HG03565 (cell line): ENCODE results near the gene LCA5.
"Not testable (repeated sequence)": the region's sequence is repeated elsewhere in the genome, so short reads cannot be mapped to it uniquely, and the experiment has no call there.

ENCODE experiments used
- ATAC-seq: cut with Tn5 transposase; IDR thresholded peaks from one replicate; pipeline ENCODE4 v1.9.1; 2021; ENCODE audit warnings: mild to moderate bottlenecking, moderate library complexity; ENCODE audit not compliant: unreplicated experiment

The LCA5 gene

DNA sequence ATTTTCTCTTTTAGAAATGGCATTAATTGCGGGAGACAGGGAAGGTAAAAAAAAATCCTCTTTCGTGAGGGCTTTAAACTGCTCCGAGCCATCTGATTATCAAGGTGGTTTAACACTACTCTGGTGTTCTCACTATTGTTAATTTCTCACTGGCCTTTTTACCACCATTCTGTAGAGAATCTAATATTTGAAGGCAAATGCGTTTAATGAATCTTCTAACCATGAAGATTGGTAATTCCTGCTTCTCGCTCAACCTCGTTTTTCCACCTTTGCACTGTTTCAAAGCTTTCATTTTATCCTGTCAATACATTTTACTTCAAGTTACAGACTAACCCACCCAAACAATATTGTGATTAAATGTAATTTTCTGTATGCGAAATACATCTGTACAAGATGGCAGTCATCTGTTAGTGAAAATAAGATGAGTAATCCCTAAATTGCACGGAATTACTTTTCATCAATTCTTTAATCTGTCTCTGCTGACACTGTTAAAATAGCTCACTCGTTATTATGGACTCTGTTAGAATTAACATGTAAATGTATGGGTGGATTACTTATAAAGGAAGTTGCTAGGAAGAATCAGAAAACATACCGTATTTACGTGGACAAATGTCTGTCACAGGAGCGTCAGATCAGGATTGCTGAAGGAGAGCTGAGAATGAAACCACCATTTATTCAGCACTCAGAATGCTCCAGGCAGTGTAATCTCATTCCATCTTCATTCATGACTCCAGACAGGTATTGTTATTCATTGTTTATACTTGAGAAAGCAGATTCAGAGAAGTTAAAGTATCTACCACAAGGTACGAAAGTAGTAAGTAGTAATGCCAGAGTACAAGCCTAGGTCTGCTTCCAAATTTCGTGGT is 1.1 kb upstream of the LCA5 start:
- ATAC-seq = no peak

DNA sequence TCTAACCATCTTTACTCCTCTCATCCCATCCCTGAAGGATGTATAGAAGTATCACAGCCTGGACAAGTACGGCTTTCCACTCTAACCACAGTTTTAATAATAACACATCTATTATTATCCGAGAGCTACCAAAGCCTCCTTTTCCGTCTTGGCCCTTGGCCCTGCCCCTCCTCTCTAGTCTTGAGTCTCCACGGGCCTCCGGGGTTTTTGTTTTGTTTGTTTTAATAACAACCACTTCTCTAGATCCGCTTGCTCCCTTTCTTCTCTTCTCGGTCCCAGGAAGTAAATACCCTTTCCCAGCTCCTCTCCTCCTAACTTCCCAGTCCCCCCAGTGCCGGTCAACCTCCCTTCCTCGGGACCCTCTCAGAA is 661 bp downstream of the LCA5 start:
- ATAC-seq = no peak

DNA sequence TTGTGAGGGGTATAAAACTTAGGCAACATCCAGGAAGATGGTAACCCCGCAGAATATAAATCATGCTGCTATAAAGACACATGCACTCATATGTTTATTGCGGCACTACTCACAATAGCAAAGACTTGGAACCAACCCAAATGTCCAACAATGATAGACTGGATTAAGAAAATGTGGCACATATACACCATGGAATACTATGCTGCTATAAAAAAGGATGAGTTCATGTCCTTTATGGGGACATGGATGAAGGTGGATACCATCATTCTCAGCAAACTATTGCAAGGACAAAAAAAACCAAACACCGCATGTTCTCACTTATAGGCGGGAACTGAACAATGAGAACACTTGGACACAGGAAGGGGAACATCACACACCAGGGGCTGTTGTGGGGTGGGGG is 7.7 kb downstream of the LCA5 start:
- not testable (repeated sequence) for ATAC-seq

DNA sequence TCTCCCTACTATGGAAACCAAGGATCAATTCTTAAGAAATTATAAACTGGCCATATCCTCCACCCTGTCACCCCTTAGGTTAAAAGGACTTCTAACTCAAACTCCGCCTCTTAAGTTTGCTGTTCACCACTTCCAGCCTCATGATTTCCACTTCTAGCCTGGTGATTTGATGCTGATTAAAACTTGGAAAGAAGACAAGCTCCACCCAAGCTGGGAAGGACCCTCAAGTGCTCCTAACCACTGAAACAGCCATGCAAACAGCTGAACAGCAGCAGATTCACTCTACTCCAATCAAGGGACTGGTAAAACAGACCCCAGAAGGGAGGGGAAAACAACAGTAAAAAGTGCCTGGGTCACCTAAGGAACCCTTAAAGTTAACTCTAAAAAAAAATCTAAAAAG is 10.3 kb downstream of the LCA5 start:
- ATAC-seq = no peak

DNA sequence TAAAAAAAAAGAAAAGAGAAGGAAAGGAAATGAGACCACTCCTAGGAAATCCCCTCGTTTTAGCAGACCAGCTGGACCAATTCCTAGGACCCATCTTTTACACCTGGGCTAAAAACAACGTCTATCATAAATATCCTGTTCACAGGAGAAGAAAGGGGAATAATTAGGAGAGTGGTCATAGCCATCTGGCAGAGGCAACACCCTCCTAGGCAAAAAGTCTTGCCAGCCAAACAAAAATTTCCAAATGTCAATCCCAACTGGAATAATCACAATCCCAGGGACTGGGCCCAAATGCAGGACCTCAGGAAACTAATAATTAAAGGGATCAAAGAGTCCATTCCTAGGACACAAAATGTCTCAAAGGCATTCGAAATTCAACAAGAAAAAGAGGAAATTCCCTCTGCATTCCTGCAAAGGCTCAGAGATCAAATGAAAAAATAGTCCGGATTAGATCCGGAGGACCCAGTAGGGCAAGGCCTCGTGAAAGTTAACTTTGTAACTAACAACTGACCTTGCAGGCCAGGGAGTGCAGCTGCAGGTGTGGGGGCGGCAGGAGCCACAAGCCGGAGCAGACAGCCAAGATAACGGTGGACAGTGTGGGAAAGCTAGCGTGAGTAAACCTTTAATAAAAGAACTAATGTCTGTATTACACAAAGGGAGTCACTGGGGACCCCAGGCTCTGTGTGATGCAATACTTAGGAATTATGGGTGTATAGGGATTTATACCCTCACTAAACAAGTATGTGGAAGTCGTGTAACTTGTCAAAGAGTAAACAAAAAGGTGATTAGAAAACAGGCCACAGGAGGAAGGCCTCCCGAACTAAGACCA is 11.7 kb downstream of the LCA5 start:
- ATAC-seq = no peak

DNA sequence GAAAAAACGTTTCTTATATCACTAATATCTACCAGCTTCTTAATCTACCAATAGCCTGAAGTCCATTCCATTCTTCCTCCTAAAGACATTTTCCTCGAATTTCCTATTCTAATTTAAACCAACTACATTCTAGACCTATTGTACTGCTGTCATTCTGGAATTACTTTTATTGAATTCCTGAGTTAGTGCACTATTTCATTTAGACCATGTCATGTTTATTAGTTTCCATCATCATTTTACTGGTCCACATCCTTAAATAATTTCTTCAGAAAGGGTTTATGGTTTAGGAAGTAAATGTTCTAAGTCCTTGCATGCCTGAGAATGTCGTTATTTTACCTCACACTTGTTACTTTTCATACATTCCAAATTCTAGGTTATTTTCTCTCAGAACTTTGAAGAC is 13.2 kb downstream of the LCA5 start:
- no peak for ATAC-seq

DNA sequence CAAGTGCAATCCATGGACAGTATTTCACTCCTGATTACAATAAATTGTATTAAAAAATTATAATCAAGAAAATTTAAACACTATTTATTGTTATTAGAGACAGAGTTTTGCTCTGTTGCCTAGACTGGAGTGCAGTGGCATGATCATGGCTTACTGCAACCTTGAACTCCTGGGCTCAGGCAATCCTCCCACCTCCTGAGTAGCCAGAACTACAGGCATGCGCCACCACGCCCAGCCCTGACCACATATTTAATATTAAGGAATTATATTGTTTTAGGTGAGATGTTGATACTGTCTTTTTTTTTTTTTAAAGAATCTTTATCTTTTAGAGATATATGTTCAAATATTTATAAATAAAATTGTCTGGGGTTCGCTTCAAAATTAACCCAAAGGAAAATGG is 14.6 kb downstream of the LCA5 start:
- ATAC-seq = no peak

DNA sequence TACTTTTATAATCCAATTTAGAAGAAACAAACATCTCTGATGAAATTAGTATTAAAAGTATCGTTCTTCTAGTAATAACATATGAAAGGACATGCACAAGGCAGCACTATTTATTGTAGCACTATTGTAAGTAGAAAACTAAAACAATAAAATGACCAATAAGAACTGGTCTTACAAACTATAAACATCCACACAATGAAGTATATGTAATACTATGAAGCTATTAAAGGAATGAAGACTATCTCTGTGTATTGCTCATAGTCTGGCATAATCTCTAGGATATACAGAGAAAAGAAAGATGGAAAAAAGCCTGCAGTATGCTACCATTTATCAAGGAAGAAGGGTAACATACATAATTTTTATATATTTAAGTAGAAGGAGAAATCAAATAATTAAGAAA is 16.7 kb downstream of the LCA5 start:
- no peak for ATAC-seq

DNA sequence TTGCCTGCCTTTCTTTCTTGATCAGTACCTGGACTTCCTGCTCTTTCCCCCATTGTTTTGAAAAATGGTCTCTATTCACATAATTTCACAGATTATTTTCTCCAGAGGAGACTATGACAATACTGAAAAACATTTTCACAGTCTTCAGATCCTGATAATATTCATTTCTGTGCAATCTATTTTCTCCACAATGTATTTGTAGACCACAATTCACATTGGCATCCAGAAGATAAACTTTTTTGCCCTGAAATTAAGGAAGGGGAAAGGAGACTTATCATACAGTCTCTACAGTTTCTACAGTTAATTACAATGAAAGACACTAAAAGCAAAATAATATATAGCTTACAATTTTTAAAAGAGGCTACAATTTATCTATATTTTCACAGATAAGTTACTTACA is 18.4 kb downstream of the LCA5 start:
- ATAC-seq = no peak

DNA sequence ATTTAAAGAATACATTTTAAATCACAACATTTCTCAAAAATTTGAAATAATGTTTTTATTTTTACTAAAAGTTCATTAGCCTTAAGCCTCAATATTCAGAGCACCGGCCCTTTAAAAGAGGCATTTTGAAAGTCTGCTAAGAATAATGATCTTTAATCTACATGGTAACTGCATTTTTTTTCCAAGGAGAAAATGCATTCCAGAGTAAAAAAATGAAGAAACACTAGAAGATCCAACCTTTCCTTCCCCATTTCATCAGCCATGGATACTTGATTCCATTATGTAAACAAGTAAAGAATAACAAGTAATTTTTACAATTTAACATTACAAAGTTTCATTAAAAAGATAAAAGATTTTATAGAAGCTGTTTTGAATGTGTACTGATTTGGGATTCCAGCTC is 21.8 kb downstream of the LCA5 start:
- no peak for ATAC-seq

DNA sequence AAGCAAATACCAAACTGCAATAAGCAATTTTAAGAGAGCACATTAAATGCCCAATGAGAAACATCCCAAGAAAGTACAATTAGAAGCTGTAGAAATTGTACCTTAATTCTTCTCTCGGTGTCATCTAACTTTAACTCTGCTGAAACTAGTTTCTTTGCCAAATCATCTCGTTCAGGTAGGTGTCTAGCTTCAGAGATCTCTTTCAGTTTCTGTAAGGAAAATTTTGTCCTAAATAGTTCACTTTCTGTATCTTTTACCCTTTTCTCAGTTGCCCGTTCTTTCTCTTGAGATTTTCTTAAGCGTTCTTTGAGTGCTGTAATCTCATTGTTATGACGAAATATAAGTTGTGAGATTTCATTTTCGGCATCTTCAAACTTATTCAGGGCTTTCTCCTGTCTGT is 24.1 kb downstream of the LCA5 start:
- no peak for ATAC-seq

DNA sequence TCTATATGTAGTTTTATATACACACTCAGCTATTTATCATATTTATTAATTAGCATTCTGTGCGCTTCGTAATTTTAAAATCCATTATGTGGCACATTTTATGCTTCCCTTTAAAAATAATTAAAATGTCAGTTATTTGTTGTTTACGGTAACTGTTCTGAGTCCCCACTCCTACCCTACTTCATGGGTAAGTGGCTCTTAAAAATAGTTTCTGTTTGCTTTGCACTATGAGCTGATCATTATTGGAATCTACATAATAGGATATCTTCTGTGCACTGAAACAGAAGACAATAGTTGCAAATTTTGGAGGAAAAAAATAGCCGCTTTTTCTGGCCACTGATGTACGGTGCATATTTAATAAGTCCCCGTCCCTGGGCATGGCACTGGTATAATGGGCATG is 25.2 kb downstream of the LCA5 start:
- no peak for ATAC-seq

DNA sequence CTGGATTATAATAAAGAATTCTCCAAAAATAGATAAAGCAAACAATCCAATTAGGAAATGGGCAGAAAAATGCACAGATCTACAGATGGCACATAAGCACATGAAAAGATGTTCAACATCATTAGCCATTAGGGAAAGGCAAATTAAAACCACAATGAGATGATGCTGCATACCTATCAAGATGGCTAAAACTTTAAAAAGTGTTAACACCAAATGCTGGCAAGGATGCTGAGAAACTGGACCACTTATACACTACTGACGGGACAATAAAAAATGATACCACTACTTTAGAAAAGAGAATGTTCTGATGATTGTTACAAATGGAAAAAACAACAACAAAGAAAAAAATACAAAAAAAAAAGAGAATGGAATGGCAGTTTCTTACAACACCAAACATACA is 26.5 kb downstream of the LCA5 start:
- ATAC-seq = no peak

DNA sequence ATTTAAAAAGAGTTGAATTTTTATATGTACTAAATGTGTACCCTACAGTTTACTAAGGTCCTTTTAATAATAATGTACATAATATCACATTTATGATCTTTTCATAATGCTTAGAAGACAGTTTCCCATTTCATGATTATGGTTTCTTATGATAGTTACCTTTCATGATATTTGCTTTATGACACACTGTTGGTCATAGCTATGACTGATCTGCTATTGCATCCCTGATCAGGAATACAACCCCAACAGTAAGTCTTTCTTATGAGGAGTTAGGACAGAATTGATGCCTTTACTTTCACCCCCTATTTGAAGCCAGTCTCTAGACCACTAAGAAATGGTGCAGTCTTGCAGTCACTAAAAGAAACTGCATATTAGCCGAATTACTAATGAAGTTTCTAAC is 31.0 kb downstream of the LCA5 start:
- no peak for ATAC-seq

DNA sequence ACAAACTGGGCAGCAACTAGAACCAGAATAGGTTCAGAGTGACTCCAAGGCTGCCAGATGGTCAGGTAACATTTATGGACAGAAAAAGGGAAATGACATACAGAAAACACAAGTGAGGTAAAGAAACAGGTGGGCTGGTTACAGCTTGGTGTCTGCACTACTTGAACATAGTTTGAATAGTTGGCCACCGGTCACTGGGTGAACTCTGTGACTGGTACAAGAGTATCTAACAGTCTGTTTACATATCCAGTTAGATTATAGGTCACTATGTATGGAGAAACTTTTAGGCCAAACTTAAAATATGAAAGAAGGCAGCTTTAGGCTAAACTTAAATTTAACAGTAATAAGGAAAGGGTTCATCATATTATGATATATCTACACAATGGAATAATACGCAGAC is 32.9 kb downstream of the LCA5 start:
- no peak for ATAC-seq

DNA sequence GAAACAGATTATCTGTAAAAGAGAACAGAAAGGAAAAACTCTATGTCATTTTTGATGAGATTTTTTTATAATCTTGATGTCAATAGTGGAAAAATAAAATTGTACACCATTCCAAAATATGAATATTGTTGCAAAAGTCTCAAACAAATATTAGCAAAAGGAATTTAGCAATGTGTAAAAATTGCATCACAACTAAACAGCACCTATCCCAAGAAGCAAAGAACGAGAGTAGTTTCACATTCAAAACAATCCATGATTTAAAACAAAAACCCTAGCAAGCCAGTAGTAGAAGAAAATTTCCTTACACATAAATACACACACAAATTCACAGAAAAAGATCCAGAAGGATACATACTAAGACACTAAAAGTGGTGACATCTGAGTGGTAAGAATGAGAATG is 38.4 kb downstream of the LCA5 start:
- ATAC-seq = no peak

DNA sequence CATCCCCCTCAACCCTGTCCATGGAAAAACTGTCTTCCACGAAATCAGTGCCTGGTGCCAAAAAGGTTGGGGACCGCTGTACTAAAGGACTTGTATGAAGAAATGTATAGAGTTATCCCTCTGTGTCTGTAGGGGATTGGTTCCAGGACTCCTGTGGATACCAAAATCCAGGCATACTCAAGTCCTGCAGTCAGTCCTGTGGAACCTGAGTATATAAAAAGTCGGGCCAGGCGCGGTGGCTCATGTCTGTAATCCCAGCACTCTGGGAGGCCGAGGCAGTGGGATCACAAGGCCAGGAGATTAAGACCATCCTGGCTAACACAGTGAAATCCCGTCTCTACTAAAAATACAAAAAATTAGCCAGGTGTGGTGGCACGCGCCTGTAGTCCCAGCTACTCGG is 42.0 kb downstream of the LCA5 start:
- no peak for ATAC-seq

DNA sequence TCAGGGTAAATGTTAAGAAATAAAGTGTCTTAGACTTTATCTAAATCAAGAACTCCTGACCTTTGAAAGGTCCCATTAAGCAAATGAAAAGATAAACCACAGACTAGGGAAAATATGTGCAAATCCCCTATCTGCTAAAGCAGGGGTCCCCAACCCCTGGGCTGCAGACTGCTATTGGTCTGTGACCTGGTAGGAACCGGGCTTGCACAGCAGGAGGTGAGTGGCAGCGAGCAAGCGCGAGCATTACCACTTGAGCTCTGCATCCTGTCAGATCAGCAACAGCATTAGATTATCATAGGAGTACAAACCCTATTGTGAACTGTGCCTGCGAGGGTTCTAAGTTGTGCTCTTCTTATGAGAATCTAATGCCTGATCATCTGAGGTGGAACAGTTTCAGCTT is 42.4 kb downstream of the LCA5 start:
- ATAC-seq = no peak

DNA sequence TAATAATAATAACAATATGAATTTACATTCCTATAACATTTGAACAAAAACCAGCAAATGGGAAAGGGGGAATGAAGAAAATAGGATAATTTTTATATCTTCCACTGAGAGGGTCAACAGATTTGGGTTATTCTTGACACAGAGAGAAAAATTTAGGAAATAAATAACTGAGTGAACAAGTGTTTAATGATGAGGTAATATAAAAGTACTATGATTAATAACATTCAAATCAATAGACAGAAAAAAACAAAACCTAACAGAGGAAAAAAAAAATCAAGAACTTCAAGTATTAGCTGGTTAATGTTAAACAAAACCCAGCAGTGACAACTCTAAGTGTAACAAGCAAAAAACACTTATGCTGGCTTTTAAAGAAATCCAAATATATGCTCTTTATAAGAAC is 66.5 kb downstream of the LCA5 start:
- ATAC-seq = no peak

DNA sequence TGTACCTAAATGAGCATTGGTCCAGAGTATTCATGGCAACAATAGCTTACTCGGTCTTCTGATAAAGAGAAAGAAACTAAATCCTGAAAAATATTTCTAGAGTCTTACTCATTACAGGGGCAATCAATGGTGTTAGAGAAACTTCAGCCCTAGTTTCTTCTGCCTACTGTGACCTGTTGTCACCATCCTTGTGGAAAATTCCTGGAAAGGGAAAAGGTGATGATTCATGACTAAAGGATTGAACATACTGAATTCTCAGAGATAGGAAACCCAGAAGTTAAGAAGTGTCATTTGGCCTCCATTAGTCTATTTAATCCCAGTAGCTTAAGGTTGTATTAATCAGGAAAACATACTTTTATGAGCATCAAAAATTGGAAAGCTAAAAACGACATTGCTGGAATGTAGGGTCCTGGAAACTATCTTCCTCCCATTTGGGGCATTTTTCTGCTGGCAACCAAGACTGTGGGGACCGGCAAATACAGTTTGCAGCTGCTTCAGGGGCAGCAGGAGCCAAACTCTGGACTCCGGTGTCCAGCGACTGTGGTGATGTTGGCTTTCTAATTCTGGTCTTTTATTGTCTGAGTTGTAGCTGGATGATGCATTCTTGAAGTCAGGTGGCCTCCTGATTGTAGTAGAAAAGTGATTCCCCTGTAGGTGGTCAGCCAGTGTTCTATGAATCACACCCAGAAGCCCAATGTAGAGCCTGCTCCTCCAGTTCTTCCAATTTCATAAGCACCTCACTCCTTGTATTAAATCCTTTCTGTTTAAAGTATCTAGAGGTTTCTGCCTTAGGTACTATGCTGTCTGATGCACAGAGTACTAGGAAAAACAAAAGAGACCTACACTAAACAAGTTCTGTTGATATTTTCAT is 67.6 kb downstream of the LCA5 start:
- no peak for ATAC-seq

DNA sequence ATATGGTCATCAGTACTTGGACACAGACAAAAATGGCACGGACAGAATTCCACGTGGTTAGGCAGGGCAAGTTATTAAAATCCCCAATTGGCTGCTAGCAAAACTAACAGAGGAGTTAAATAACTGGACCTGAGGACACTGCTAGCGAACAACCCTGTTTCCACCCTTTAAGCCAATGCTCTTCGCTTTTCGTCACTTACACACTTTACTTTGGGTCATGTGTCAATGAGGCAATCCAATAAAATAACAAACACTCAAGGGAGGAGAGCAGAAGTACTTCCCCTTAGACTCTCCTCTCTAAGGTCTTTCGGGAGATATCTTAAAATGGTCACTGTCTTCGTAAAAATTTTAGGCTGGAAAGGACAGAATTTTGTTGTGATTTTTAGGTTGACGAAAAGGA is 68.6 kb downstream of the LCA5 start:
- ATAC-seq = no peak
